Measurements from ENCODE around the gene MAP4K2. TPM values are rescaled to one million over a fixed set of nuclear protein-coding genes. Genes with fewer than 3 reads are reported as not detected.

The MAP4K2 gene
- total and polyA plus RNA-seq, 9 of the 15 experiments (the other 6 are each of a cell fraction or from before 2014, with no cell fraction given), result 0.13 to 14.5 (median 7.3) TPM

- TF ChIP-seq SMAD2 (IDR thresholded peaks at IDR 0.05; ENCODE audit: low read depth, low read length) (no peak), POLR2AphosphoS5 (IDR thresholded peaks at IDR 0.05; ENCODE audit: control insufficient read depth, insufficient read depth, low read depth, low read length) (no peak), AFF4 (CRISPR knock-in tag; IDR thresholded peaks at IDR 0.05) (0 out of 2 replicates have a peak, but pooled peaks have one; percentile 71), GABPB1 (CRISPR knock-in tag; IDR thresholded peaks at IDR 0.05) (peak; percentile 74; the same call in 1 of the 2 replicates), E2F4 (CRISPR knock-in tag; IDR thresholded peaks at IDR 0.05; ENCODE audit: low read depth) (no peak), TEAD1 (CRISPR knock-in tag; IDR thresholded peaks at IDR 0.05) (peak; percentile 48 to 50; a peak in 2 of 4 replicates), ZNF280B (CRISPR knock-in tag; IDR thresholded peaks at IDR 0.05) (no peak), HNRNPL (IDR thresholded peaks at IDR 0.05; ENCODE audit: low read depth, low read length) (0 out of 2 replicates have a peak, but pooled peaks have one; percentile 50), CCAR2 (IDR thresholded peaks at IDR 0.05; ENCODE audit: low read depth, low read length) (no peak), MAFG (tag; conservative IDR thresholded peaks at IDR 0.05) (no peak), TCF3 (CRISPR knock-in tag; IDR thresholded peaks at IDR 0.05) (no peak; the same call in 1 of the 2 replicates), RREB1 (CRISPR knock-in tag; IDR thresholded peaks at IDR 0.05) (0 out of 2 replicates have a peak, but pooled peaks have one; percentile 53)
Measured at GRCh38 chr11:64846998-64847666, 44.1 kb upstream of the MAP4K2 start (continued).

All from K562 (cell line).